ENCODE data around the gene PPP4R3B.

The PPP4R3B gene

DNA sequence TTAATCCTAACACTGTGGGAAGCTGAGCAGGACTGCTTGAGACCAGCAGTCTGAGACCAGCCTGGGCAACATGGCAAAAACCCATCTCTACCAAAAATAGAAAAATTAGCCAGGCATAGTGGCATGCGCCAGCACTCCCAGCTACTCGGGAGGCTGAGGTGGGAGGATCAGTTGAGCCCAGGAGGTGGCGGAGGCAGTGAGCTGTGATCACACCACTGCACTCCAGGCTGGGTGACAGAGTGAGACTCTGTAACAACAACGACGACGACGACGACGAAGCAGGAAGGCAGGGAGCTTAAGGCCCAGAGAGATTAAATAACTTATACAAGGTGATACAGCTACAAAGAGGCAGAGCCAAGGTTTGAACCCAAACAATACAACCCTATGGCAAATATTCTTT, 60.6 kb downstream of the PPP4R3B start:
- TF ChIP-seq CTCF (IDR thresholded peaks at IDR 0.05): no peak

DNA sequence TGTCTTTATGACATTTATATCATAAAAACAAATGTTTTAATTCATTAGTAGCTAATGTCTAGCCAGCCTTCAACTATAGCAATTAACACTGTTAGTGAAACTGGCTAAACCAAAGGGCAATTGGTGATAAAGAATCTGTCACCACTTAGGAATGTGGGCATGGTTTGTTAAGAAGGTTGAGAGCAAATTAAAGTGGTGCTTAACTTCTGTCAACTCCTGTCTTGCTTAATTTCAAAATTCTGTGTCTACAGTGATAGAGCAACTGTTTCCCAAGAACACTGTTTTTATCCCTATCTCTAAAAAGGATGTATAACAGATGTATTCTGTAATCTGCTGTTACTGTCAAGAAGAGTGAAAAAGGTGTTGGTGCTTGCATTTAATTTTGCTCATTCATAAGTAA, 61.4 kb downstream of the PPP4R3B start:
- no peak for TF ChIP-seq CTCF (IDR thresholded peaks at IDR 0.05)

- no peak for TF ChIP-seq CTCF (IDR thresholded peaks at IDR 0.05)
Observed at GRCh38 chr2:55553321-55553720, 64.1 kb downstream of the PPP4R3B start.

GRCh38 chr2:55550368-55551102, 66.9 kb downstream of the PPP4R3B start:
- no peak for TF ChIP-seq CTCF (IDR thresholded peaks at IDR 0.05)

DNA sequence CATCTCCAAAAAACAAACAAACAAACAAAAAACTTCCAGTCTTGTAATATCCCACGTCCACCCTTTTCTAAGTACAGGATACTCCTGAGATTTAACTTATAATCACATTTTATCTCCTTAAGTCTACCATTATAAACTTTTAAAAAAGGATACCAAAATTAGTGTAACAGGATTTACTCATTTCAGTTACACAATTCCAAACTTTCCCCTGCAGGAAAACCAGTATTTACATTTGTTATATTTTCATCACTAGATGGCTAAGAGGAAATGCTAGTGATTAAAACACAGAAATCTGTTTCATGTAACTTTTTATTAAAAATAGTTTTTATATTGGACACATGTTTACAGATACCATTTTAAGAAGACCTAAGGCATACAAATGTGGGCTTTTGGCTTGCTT, 70.4 kb downstream of the PPP4R3B start:
- no peak for TF ChIP-seq CTCF (IDR thresholded peaks at IDR 0.05)

DNA sequence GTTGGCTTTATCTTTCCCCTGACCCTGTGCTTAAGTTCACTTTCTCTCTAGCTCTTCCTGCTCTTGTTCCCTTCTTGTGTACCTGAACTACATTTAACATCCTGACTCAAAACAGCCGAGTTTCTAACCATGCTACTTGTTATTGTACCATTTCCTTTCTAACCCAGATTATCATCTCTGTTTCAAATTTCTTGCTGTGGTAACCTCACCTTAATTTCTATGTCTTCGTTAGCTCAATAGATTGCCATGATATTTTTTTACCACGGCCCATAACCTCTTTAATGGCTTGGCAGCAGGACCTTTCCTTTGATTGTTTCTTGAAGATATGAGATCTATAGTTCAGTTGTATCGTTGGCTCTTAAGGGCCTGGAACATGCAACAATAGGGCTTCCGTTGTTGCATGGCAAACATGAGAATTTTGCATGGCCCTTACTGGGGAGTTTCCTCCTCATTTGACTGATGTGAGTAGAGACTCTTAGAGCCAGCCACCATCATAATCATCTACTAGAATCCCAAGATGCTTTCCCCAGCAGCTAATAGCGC, 86.8 kb downstream of the PPP4R3B start:
- no peak for TF ChIP-seq CTCF (IDR thresholded peaks at IDR 0.05)

DNA sequence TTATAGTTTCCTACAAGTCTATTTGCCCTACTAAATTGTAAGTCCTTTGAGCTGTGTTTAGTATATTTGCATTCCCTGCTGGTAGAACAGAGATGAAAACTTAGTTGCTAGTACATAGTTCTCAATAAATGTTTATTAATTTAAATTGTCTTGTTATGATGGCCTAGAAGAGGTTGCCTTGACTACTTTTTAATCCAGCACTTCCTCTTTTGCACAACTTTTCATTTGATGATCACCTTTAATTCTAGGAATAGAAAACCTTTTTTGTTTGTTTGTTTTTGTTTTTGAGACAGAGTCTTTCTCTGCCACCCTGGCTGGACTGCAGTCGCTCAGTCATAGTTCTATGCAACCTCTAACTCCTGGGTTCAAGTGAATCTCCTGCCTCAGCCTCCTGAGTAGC, 91.2 kb downstream of the PPP4R3B start:
- no peak for TF ChIP-seq CTCF (IDR thresholded peaks at IDR 0.05)
